ENCODE data around the gene IGF1R.

The IGF1R gene

GRCh38 chr15:98827217-98827616 lies 178.9 kb downstream of the IGF1R start:
- no peak for DNase-seq (ENCODE audit: low read depth in 2 of 2)

- no peak for DNase-seq (ENCODE audit: low read depth in 2 of 2)
Measured at GRCh38 chr15:98830034-98830634, 181.8 kb downstream of the IGF1R start.

- no peak for DNase-seq (ENCODE audit: low read depth in 2 of 2)
Measured at GRCh38 chr15:98834976-98835375, 186.6 kb downstream of the IGF1R start.

- no peak for DNase-seq (ENCODE audit: low read depth in 2 of 2)
Measured at GRCh38 chr15:98835876-98836275, 187.5 kb downstream of the IGF1R start.

- DNase-seq (ENCODE audit: low read depth in 2 of 2): no peak
Measured at GRCh38 chr15:98838387-98839259, 190.3 kb downstream of the IGF1R start.

- no peak for DNase-seq (ENCODE audit: low read depth in 2 of 2)
Measured at GRCh38 chr15:98840053-98840452, 191.7 kb downstream of the IGF1R start.

GRCh38 chr15:98841419-98841970 lies 193.2 kb downstream of the IGF1R start:
- no peak for DNase-seq (ENCODE audit: low read depth in 2 of 2)

GRCh38 chr15:98842192-98842972 lies 194.0 kb downstream of the IGF1R start:
- DNase-seq (ENCODE audit: low read depth in 2 of 2): no peak

- no peak for DNase-seq (ENCODE audit: low read depth in 2 of 2)
Measured at GRCh38 chr15:98842973-98843285, 194.6 kb downstream of the IGF1R start.

GRCh38 chr15:98843844-98844243 lies 195.5 kb downstream of the IGF1R start:
- no peak for DNase-seq (ENCODE audit: low read depth in 2 of 2)

- no peak for DNase-seq (ENCODE audit: low read depth in 2 of 2)
Measured at GRCh38 chr15:98844261-98844660, 195.9 kb downstream of the IGF1R start.

GRCh38 chr15:98845138-98845884 lies 197.0 kb downstream of the IGF1R start:
- no peak for DNase-seq (ENCODE audit: low read depth in 2 of 2)

- DNase-seq (ENCODE audit: low read depth in 2 of 2): peak; percentile 30 to 34
Measured at GRCh38 chr15:98850961-98851572, 202.7 kb downstream of the IGF1R start.

- DNase-seq (ENCODE audit: low read depth in 2 of 2): peak; percentile 24 to 53
Measured at GRCh38 chr15:98853161-98853560, 204.8 kb downstream of the IGF1R start.

- no peak for DNase-seq (ENCODE audit: low read depth in 2 of 2)
Measured at GRCh38 chr15:98853617-98854420, 205.5 kb downstream of the IGF1R start.

- DNase-seq (ENCODE audit: low read depth in 2 of 2): no peak
Measured at GRCh38 chr15:98854496-98854895, 206.2 kb downstream of the IGF1R start.

- no peak for DNase-seq (ENCODE audit: low read depth in 2 of 2)
Measured at GRCh38 chr15:98855067-98855814, 206.9 kb downstream of the IGF1R start.

GRCh38 chr15:98855815-98856531 lies 207.6 kb downstream of the IGF1R start:
- DNase-seq (ENCODE audit: low read depth in 2 of 2): no peak

GRCh38 chr15:98856532-98856907 lies 208.2 kb downstream of the IGF1R start:
- no peak for DNase-seq (ENCODE audit: low read depth in 2 of 2)

Data from stimulated activated CD4-positive, alpha-beta T cell treated with anti-CD3 and anti-CD28 coated beads, Interleukin-1b, Interleukin-23, amount 100 ng/mL, for 4 hours (primary cell).